ENCODE results near the gene PLPP1.

GRCh38 chr5:55530669-55531068 is 4.1 kb downstream of the PLPP1 start:
- no peak for TF ChIP-seq CTCF (IDR thresholded peaks at IDR 0.05; ENCODE audit: low read depth, low read length, missing input control)
- TF ChIP-seq REST (IDR thresholded peaks at IDR 0.05) = no peak
- TF ChIP-seq ATF3 (IDR thresholded peaks at IDR 0.05) = no peak
- TF ChIP-seq MAX (IDR thresholded peaks at IDR 0.05) = no peak
- no peak for TF ChIP-seq RAD21 (IDR thresholded peaks at IDR 0.05)
- no peak for TF ChIP-seq RXRA (IDR thresholded peaks at IDR 0.05)
- TF ChIP-seq TAF1 (conservative IDR thresholded peaks at IDR 0.05) = no peak
